ENCODE data around the gene CMTM1.
"Not testable (repeated sequence)": the region's sequence is repeated elsewhere in the genome, so short reads cannot be mapped to it uniquely, and the experiment has no call there.

Gene CMTM1

DNA sequence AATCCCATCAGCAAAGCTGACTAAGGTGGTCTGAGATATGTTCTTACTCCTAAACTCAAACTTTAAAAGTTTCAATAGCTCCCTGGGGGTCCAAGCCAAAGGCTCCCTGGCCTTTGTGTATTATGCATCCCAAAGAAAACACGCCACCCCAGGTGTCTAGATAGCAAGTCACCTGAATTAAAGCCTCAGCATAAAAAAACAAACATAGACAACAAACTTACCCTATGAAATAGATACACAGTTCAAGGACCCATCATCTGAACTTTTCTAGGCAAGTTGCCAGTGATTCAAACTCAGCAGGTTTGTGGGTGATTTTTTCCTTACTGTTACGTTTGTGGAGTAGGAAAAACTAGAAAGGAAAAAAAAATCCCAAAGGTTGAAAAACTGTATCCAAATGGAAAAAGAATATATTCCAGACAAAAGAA is 50.8 kb downstream of the CMTM1 start:
- DNase-seq: no peak

DNA sequence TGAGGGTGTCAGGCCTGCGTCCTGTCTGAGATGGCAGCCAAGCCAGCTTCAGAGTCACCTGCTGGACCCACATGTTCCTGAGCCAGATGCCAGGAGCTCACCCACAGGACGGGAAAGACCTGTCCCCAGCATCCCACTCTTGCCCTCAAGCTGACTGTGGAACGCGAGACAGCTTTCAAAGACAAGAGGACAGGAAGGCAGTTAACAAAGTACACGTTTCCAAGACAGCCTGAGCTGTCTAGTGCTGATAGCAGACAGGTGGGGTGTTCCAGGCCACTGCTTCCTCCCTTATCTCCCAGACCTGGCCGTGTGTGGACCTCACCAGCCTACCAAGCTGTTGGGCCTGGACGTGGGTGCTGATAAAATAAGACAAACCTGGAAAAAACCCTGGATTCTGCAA is 51.5 kb downstream of the CMTM1 start:
- peak; percentile 6 for DNase-seq

DNA sequence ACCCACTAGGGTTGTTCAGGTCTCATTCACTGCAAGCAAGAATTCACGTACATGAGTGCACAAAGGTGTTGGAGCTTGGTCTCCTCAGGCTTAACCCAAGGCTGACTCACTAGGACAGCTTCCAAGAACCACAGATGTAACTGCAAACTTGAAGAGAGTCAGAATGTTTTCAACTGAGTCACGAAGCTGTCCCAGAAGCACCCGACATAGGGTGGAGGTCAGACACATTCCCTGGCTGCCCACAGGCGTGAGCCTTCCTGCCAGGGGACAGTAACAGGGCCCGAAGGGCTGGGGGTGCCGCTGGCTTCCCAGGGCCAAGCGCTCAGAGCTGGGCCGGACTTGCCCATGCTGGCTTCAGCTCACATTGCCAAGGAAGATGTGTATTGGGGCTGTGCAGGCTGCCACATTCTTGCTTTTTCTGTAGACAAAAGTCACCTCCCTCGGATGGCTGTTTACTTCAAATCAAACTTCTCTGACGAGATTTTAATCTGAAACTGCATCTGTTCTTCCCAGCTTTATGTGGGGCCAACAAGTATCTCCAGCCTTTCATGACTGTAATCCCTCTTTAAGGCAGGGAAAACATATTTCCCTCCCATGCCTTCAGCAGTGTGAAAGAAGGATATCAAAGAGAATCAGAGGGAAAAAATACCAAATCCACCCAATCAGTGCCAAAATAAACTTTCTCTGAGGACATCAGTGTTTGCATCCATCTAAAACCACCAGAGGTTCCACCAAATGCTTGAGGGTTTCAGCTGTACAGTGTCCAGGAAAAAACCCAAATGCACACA is 52.5 kb downstream of the CMTM1 start:
- no peak for DNase-seq

DNA sequence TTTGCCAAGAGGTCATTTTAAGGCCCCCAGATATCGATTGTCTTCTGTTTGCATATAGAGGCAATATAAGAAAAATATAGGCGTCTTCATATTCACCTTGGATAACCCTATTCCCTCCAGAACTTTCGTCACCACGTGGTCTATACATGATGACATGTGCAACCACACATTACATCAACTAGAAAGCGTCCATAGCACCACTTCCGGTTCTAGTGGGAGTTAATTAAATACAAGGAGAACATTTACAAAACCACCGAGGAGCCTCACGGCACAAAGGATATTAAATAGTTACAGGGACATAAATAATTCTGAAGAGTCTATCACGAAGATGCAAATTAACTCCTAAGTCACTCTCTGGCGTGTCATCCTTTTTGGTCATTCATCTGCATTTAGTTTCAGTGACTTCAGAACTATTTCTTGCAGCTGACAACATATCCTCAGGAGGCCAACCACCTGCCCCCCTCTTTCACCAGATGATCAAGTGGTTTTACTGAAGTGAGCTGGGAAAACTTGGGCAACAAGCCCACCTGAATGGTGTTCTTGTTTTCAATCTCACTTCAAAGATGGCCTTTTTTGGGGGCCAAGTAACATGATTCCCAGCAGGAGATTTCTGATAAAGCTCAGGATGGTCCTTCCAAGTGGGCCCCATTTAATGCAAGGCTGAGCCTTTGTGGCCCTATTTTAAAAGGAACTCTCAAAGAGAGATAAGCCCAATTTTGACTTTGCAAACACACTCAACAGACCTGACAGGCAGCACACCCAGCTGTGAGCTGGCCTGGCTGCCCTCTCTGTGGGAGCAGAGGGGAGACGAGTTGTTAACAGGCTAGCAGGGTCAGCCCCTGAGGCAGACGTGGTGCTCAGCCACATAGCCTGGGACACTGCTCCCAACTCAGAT is 53.5 kb downstream of the CMTM1 start:
- no peak for DNase-seq

DNA sequence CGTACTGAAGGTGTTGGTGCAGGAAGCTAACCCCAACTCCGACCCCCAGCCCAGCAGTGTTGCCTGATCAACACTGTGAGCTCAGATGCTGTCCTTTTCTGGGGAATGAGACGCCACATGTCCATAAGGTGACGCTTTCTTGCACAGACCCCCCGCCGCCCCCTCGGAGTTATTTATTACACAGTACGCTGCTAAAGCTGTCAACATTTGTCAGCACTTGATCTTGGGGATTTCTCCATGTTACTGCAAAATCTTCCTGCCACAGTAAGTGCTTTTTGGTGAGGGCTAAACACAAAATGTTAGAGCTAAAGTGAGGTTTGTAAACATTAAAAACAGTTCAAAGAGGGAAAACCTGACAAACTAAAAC is 54.2 kb downstream of the CMTM1 start:
- no peak for DNase-seq

DNA sequence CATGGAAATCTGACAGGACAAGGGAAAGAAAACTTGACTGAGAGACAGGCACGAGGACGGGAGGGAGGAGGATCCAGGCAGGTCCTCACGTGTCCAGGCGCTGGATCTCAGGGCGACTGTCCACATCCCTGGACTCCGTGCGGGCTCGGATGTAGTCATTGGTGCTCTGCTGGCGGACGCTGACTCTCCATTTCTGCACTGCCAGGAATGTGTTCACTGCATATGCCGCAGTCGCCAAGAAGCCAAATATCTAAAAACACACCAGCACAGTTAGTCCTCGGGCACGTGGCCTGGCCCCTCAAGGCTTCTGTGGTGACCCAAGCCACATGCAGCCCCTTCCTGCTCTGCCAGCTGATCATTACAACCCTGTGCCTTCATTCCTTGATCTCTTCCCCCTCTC is 55.7 kb downstream of the CMTM1 start:
- DNase-seq: no peak

DNA sequence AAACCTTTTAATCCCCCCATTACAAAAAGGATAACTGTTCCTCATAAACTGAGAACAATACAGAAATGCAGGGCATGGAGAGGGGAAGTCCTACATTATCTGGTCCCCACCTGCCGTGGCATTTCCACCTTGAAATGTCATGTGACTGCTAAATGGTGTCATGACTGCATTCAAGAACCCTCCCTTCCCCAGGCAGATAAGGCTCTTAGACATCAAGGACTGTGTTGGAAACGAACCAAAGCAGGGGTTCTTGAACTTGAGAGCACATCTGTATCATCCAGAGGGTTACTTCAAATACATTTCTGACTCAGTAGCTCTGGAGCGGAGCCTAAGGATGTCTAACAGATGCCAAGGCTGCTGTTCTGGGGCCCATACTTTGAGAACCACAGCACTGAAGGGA is 56.6 kb downstream of the CMTM1 start:
- DNase-seq: no peak

DNA sequence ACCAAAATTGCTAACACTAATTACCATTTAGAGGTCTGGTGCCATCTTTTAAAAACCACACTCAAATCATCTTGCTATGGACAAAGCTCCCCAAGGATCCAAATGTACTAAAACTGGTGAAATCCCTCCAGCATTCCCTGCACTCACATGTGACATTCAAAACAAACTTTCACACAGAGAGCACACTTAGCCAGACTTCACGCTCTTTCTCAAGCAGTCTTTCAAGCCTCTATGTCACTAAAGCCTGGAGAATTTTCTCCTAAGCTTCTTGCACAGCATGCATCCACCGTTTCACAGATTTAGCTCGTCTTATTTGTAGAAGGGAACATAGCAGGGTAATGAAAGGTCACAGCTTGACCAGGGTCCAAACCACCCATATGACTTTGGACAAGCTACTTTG is 57.5 kb downstream of the CMTM1 start:
- DNase-seq: no peak

DNA sequence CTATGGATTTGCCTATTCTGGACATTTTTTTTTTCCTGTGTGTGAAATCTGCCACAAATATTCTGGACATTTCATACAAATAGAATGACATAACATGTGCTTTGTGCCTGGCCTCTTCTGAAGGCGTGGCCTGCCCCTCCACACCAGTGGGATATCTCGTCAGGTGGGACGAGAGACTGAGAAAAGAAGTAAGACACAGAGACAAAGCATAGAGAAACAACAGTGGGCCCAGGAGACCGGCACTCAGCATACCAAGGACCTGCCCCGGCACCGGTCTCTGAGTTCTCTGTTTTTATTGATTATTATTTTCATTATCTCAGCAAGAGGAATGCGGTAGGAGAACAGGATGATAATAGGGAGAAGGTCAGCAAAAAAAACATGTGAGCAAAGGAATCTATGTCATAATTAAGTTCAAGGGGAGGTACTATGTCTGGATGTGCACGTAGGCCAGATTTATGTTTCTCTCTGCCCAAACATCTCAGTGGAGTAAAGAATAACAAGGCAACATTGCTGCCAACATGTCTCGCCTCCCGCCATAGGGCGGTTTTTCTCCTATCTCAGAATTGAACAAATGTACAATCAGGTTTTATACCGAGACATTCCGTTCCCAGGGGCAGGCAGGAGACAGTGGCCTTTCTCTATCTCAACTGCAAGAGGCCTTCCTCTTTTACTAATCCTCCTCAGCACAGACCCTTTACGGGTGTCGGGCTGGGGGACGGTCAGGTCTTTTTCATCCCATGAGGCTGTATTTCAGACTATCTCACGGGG is 61.6 kb downstream of the CMTM1 start:
- not testable (repeated sequence) for DNase-seq
